ENCODE results near the gene NUB1. TPM values are rescaled to one million over a fixed set of nuclear protein-coding genes. Genes with fewer than 3 reads are reported as not detected.

Gene NUB1
- total RNA-seq, 1 donor from 2014 or later, result 61.7 TPM

GRCh38 chr7:151363182-151363581 lies 21.6 kb downstream of the NUB1 start:
- H3K4me3 Mint-ChIP-seq, result no peak overlapping the region
- peaks cover under 1% of the 10 kb centered on the region for H4K20me1 ChIP-seq (ENCODE audit: low read depth)
- H3K36me3 ChIP-seq, result peaks cover 17% of the 10 kb centered on the region
- H3F3A ChIP-seq (ENCODE audit: low read depth), result peaks cover 11% of the 10 kb centered on the region
- H3K79me2 ChIP-seq (ENCODE audit: low read depth), result no peaks in the 10 kb centered on the region
- H3K27ac ChIP-seq, result no peak overlapping the region
- peaks cover 3% of the 10 kb centered on the region for H3K27me3 Mint-ChIP-seq (ENCODE audit: insufficient read depth, low read depth)
- no peak overlapping the region for H3K9ac ChIP-seq
- H2AFZ ChIP-seq (replicated peaks), result no peak overlapping the region
- TF ChIP-seq, protein P1, sequence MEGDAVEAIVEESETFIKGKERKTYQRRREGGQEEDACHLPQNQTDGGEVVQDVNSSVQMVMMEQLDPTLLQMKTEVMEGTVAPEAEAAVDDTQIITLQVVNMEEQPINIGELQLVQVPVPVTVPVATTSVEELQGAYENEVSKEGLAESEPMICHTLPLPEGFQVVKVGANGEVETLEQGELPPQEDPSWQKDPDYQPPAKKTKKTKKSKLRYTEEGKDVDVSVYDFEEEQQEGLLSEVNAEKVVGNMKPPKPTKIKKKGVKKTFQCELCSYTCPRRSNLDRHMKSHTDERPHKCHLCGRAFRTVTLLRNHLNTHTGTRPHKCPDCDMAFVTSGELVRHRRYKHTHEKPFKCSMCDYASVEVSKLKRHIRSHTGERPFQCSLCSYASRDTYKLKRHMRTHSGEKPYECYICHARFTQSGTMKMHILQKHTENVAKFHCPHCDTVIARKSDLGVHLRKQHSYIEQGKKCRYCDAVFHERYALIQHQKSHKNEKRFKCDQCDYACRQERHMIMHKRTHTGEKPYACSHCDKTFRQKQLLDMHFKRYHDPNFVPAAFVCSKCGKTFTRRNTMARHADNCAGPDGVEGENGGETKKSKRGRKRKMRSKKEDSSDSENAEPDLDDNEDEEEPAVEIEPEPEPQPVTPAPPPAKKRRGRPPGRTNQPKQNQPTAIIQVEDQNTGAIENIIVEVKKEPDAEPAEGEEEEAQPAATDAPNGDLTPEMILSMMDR (IDR thresholded peaks at IDR 0.05), result no peak
- TF ChIP-seq EZH2 (IDR thresholded peaks at IDR 0.05), result no peak
- TF ChIP-seq EZH2phosphoT487 (IDR thresholded peaks at IDR 0.05), result no peak
- no peak overlapping the region for H3K4me2 ChIP-seq
- H3K27me3 ChIP-seq, result no peaks in the 10 kb centered on the region
- no peaks in the 10 kb centered on the region for H3K9me3 Mint-ChIP-seq
- H3K27ac Mint-ChIP-seq, result no peak overlapping the region
- peaks cover 36% of the 10 kb centered on the region for H3K36me3 Mint-ChIP-seq
- H3K9me3 ChIP-seq (ENCODE audit: low read depth), result no peaks in the 10 kb centered on the region
- peaks cover 2% of the 10 kb centered on the region for H3K4me1 Mint-ChIP-seq
- H3K4me1 ChIP-seq, result no peaks in the 10 kb centered on the region
- H3K4me3 ChIP-seq, result no peak overlapping the region
- DNase-seq (ENCODE audit: low spot score), result no peak

DNA sequence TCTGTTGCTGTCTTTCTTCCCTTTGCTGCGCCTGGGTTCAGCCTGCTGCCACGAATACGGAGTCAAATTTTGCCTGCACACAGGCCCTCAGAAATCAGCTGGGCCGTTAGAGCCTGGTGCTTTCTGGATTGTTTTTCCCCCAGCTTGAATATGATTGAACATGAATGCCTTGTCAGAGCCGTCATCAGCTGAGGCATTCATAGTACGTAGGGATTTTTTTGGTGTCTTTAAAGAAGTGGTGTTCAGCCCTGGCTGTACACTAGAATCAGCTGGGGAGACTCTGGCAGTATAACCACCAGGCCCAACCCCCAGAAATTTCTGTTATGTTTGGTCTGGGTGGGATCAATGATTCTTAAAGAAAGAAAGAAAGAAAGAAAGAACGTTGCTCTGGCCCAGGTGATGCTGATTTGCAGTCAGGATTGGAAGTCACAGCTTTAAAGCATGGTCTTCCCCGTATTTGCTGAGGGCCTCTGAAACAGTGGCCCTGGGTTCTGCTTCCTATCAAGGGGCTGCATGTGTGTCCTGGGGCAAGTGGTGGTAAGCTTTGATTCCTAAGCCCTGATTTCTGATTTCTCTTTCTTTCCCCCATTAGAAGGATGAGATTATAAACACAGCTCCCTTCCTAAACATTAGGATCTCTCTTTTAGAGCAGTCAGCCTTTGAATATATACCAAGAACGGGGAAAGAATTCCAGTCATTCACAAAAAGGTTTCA lies 24.7 kb downstream of the NUB1 start:
- H3K4me3 ChIP-seq, result no peak overlapping the region
- peak overlapping the region; percentile 57 for H3K27ac Mint-ChIP-seq
- TF ChIP-seq, protein P1 (IDR thresholded peaks at IDR 0.05), result no peak
- TF ChIP-seq EZH2 (IDR thresholded peaks at IDR 0.05) (no peak), EZH2phosphoT487 (IDR thresholded peaks at IDR 0.05) (no peak)
- peaks cover 26% of the 10 kb centered on the region for H3K36me3 Mint-ChIP-seq
- H3K4me2 ChIP-seq, result no peak overlapping the region
- no peak overlapping the region for H2AFZ ChIP-seq (replicated peaks)
- peaks cover 8% of the 10 kb centered on the region for H3K4me1 Mint-ChIP-seq
- H3K36me3 ChIP-seq, result peaks cover 6% of the 10 kb centered on the region
- no peak for DNase-seq (ENCODE audit: low spot score)
- H3K79me2 ChIP-seq (ENCODE audit: low read depth), result no peaks in the 10 kb centered on the region
- no peak overlapping the region for H3K9ac ChIP-seq
- H3K27me3 Mint-ChIP-seq (ENCODE audit: insufficient read depth, low read depth), result peaks cover 5% of the 10 kb centered on the region
- no peaks in the 10 kb centered on the region for H3K4me1 ChIP-seq
- H3K27ac ChIP-seq, result no peak overlapping the region
- no peaks in the 10 kb centered on the region for H3K9me3 Mint-ChIP-seq
- H3F3A ChIP-seq (ENCODE audit: low read depth), result peaks cover 11% of the 10 kb centered on the region
- H4K20me1 ChIP-seq (ENCODE audit: low read depth), result peaks cover 6% of the 10 kb centered on the region
- H3K4me3 Mint-ChIP-seq, result no peak overlapping the region
- H3K27me3 ChIP-seq, result no peaks in the 10 kb centered on the region
- H3K9me3 ChIP-seq (ENCODE audit: low read depth), result no peaks in the 10 kb centered on the region

GRCh38 chr7:151366880-151367222 lies 25.2 kb downstream of the NUB1 start:
- Histone ChIP-seq H3K4me1 (no peaks in the 10 kb centered on the region), H3K9ac (no peak overlapping the region), H3K36me3 (peaks cover under 1% of the 10 kb centered on the region), H3K27me3 (no peaks in the 10 kb centered on the region), H4K20me1 (ENCODE audit: low read depth) (peaks cover 6% of the 10 kb centered on the region), H3K4me2 (no peak overlapping the region), H2AFZ (replicated peaks) (no peak overlapping the region), H3K9me3 (ENCODE audit: low read depth) (no peaks in the 10 kb centered on the region), H3K79me2 (ENCODE audit: low read depth) (no peaks in the 10 kb centered on the region), H3K27ac (no peak overlapping the region), H3K4me3 (no peak overlapping the region), H3F3A (ENCODE audit: low read depth) (peaks cover 11% of the 10 kb centered on the region)
- H3K27me3 Mint-ChIP-seq (ENCODE audit: insufficient read depth, low read depth), result peaks cover 5% of the 10 kb centered on the region
- peaks cover 8% of the 10 kb centered on the region for H3K4me1 Mint-ChIP-seq
- no peaks in the 10 kb centered on the region for H3K9me3 Mint-ChIP-seq
- H3K27ac Mint-ChIP-seq, result no peak overlapping the region
- no peak for DNase-seq (ENCODE audit: low spot score)
- H3K4me3 Mint-ChIP-seq, result no peak overlapping the region
- TF ChIP-seq, protein P1 (IDR thresholded peaks at IDR 0.05), result no peak
- no peak for TF ChIP-seq EZH2phosphoT487 (IDR thresholded peaks at IDR 0.05)
- TF ChIP-seq EZH2 (IDR thresholded peaks at IDR 0.05), result no peak
- H3K36me3 Mint-ChIP-seq, result peaks cover 22% of the 10 kb centered on the region
